SKM-1 treated with dmso at 0.1 percent for 144 hours (cell line): ENCODE data around the gene SHLD1.

ENCODE experiments used
- DNase-seq: peaks from one replicate; lab custom pipeline; 2025; ENCODE audit not compliant: unreplicated experiment; lab: John Stamatoyannopoulos, UW

The SHLD1 gene

GRCh38 chr20:5888041-5888440 lies 137.8 kb downstream of the SHLD1 start:
- DNase-seq, result no peak

- no peak for DNase-seq
Measured at GRCh38 chr20:5890773-5891441, 140.7 kb downstream of the SHLD1 start.

GRCh38 chr20:5893052-5893451 lies 142.9 kb downstream of the SHLD1 start:
- DNase-seq, result no peak

- no peak for DNase-seq
Measured at GRCh38 chr20:5893621-5894020, 143.4 kb downstream of the SHLD1 start.

GRCh38 chr20:5895626-5896025 lies 145.4 kb downstream of the SHLD1 start:
- DNase-seq, result no peak

- no peak for DNase-seq
Measured at GRCh38 chr20:5899444-5899843, 149.2 kb downstream of the SHLD1 start.

- DNase-seq, result no peak
Measured at GRCh38 chr20:5900908-5901307, 150.7 kb downstream of the SHLD1 start.

GRCh38 chr20:5908981-5909380 lies 158.8 kb downstream of the SHLD1 start:
- no peak for DNase-seq

GRCh38 chr20:5910186-5910585 lies 160.0 kb downstream of the SHLD1 start:
- DNase-seq, result no peak

GRCh38 chr20:5913166-5913565 lies 163.0 kb downstream of the SHLD1 start:
- no peak for DNase-seq
